ENCODE measurements around the gene AGAP1. TPM values are rescaled to one million over a fixed set of nuclear protein-coding genes. Genes with fewer than 3 reads are reported as not detected.

Gene AGAP1
- total RNA-seq, 1 donor from 2014 or later, result 23.5 TPM

GRCh38 chr2:235806986-235807750 lies 313.3 kb downstream of the AGAP1 start:
- intact Hi-C loops (cut with DNase I), result no loop called here
- DNase-seq (ENCODE audit: missing footprints) (no peak), ATAC-seq (no peak)

GRCh38 chr2:235808366-235808765 lies 314.5 kb downstream of the AGAP1 start:
- no peak for ATAC-seq
- intact Hi-C loops (cut with DNase I), result loop anchor here (1.0 kb wide), 1 partner anchor 40 kb away; no protein-coding TSS in a partner anchor
- DNase-seq (ENCODE audit: missing footprints), result no peak

GRCh38 chr2:235810252-235810651 lies 316.4 kb downstream of the AGAP1 start:
- DNase-seq (ENCODE audit: missing footprints) (no peak), ATAC-seq (no peak)
- intact Hi-C loops (cut with DNase I), result no loop called here

GRCh38 chr2:235810846-235811245 lies 317.0 kb downstream of the AGAP1 start:
- ATAC-seq (no peak), DNase-seq (ENCODE audit: missing footprints) (no peak)
- intact Hi-C loops (cut with DNase I), result no loop called here

GRCh38 chr2:235811446-235812184 lies 317.8 kb downstream of the AGAP1 start:
- no peak for ATAC-seq
- intact Hi-C loops (cut with DNase I), result no loop called here
- DNase-seq (ENCODE audit: missing footprints), result no peak

GRCh38 chr2:235812185-235812665 lies 318.4 kb downstream of the AGAP1 start:
- DNase-seq (ENCODE audit: missing footprints), result no peak
- no peak for ATAC-seq
- intact Hi-C loops (cut with DNase I), result no loop called here

- intact Hi-C loops (cut with DNase I), result no loop called here
- DNase-seq (ENCODE audit: missing footprints), result no peak
- ATAC-seq, result no peak
Observed at GRCh38 chr2:235813398-235813797, 319.6 kb downstream of the AGAP1 start.

GRCh38 chr2:235820571-235820970 lies 326.7 kb downstream of the AGAP1 start:
- DNase-seq (ENCODE audit: missing footprints) (no peak), ATAC-seq (no peak)
- intact Hi-C loops (cut with DNase I), result no loop called here

GRCh38 chr2:235824331-235824730 lies 330.5 kb downstream of the AGAP1 start:
- DNase-seq (ENCODE audit: missing footprints), result no peak
- no peak for ATAC-seq
- intact Hi-C loops (cut with DNase I), result no loop called here

- intact Hi-C loops (cut with DNase I), result no loop called here
- no peak for ATAC-seq
- no peak for DNase-seq (ENCODE audit: missing footprints)
Observed at GRCh38 chr2:235825946-235826345, 332.1 kb downstream of the AGAP1 start.

GRCh38 chr2:235826826-235827225 lies 333.0 kb downstream of the AGAP1 start:
- DNase-seq (ENCODE audit: missing footprints) (no peak), ATAC-seq (no peak)
- intact Hi-C loops (cut with DNase I), result no loop called here

GRCh38 chr2:235827585-235827992 lies 333.7 kb downstream of the AGAP1 start:
- ATAC-seq (no peak), DNase-seq (ENCODE audit: missing footprints) (no peak)
- intact Hi-C loops (cut with DNase I), result no loop called here

GRCh38 chr2:235829726-235830125 lies 335.9 kb downstream of the AGAP1 start:
- intact Hi-C loops (cut with DNase I), result no loop called here
- ATAC-seq, result no peak
- no peak for DNase-seq (ENCODE audit: missing footprints)

- DNase-seq (ENCODE audit: missing footprints), result no peak
- no peak for ATAC-seq
- intact Hi-C loops (cut with DNase I), result no loop called here
Observed at GRCh38 chr2:235831755-235832154, 337.9 kb downstream of the AGAP1 start.

- ATAC-seq, result no peak
Observed at GRCh38 chr2:235832941-235833340, 339.1 kb downstream of the AGAP1 start.

GRCh38 chr2:235833971-235834620 lies 340.3 kb downstream of the AGAP1 start:
- intact Hi-C loops (cut with DNase I), result no loop called here
- ATAC-seq, result no peak
- DNase-seq (ENCODE audit: missing footprints), result no peak

More at GRCh38 chr2:235832941-235833340, 339.1 kb downstream of the AGAP1 start:
- intact Hi-C loops (cut with DNase I), result no loop called here
- DNase-seq (ENCODE audit: missing footprints), result no peak

GRCh38 chr2:235834781-235835180 lies 340.9 kb downstream of the AGAP1 start:
- intact Hi-C loops (cut with DNase I), result no loop called here
- ATAC-seq, result no peak
- no peak for DNase-seq (ENCODE audit: missing footprints)

- ATAC-seq, result no peak
- intact Hi-C loops (cut with DNase I), result no loop called here
- DNase-seq (ENCODE audit: missing footprints), result no peak
Observed at GRCh38 chr2:235835810-235836209, 342.0 kb downstream of the AGAP1 start.

- ATAC-seq (no peak), DNase-seq (ENCODE audit: missing footprints) (no peak)
- intact Hi-C loops (cut with DNase I), result no loop called here
Observed at GRCh38 chr2:235836491-235836911, 342.7 kb downstream of the AGAP1 start.

GRCh38 chr2:235839226-235839625 lies 345.4 kb downstream of the AGAP1 start:
- no peak for DNase-seq (ENCODE audit: missing footprints)
- no peak for ATAC-seq

More at GRCh38 chr2:235839226-235839625, 345.4 kb downstream of the AGAP1 start:
- intact Hi-C loops (cut with DNase I), result no loop called here

Data from Right ventricle myocardium inferior (tissue), 1 donor.